GM19468 (cell line): ENCODE results near the gene RNF40.

Experiments
- ATAC-seq: cut with Tn5 transposase; IDR thresholded peaks from one replicate; pipeline ENCODE4 v1.9.1; 2021; ENCODE audit warnings: mild to moderate bottlenecking, moderate library complexity, moderate number of reproducible peaks; ENCODE audit not compliant: unreplicated experiment; ENCODE audit errors: extremely low read depth

Gene RNF40

DNA sequence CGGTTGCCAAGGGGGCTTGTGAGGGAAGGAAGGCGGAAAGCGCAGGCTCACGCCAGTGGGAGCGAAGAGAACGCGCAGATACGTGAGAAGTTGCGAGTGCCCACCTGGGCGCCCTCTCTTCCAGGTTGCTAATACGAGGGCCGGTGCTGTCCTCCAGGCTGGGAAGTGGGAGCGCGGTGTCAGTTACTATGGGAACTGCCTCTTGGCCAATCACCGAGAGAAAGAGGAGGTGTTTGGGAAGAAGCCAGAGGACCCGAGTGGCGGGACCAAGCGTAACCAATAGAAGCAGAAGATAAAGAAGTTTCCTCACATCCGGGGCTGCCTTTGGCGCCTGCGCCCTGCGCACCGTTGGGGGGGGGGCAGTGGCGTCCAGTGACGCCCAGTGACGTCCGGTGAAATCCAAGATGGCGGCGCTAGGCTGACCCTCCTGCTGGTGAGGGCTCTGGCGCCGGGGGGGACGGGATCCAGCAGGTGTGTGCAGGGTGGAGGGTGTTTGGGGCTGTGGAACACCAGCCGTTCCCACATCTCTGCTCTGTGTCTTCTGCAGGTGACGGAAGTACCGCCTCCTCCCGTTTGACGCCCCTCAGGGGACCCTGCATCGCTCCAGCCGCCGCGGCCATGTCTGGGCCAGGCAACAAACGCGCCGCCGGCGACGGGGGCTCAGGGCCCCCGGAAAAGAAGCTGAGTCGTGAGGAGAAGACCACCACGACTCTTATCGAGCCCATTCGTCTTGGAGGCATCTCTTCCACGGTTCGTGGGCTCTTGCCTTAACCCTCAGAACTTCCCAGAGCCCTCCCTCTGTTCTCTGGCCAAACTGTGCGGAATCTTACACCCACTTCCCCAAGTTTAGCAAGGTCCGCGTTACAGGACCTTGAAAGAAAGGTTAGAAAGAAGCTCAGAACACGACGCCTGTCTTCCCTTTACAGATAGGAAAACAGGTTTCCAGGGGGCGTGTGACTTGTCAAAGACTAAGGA lies at the start of gene RNF40, which contains the start of gene CFAP119:
RNF40 (plus strand) TSS at position 395 of the 975 bp plus-strand sequence; CDS start at position 619, 224 bp downstream.
CFAP119 (minus strand) TSS at position 135 of the 975 bp plus-strand sequence. CDS start 314 bp downstream, outside the sequence.
- peak; percentile 73 for ATAC-seq

DNA sequence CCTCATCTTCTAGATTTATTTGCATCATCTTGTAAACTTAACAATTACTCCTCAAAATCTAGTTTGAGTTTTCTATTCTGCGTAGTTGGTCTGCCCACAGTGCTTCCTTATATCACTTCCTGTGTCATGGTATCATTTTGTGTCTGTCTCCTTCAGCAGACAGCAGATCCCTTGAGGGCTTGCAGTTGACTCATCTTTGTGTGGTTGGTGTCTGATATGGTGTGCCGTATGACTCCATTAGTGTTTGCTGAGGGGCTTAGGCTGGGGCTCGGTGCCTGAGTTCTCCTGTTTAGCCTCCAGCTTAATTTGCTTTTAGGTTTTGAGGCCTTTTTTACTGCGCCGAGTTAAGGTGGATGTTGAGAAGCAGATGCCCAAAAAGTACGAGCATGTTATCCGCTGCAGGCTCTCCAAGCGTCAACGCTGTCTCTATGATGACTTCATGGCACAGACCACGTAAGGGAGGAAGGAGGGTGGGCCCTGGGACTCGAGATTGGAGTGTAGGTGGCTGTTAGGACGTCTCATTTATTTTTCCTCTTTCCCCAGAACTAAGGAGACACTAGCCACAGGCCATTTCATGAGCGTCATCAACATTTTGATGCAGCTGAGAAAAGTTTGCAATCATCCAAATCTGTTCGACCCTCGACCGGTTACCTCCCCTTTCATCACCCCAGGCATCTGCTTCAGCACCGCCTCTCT lies 46.2 kb upstream of the RNF40 start:
- no peak for ATAC-seq

DNA sequence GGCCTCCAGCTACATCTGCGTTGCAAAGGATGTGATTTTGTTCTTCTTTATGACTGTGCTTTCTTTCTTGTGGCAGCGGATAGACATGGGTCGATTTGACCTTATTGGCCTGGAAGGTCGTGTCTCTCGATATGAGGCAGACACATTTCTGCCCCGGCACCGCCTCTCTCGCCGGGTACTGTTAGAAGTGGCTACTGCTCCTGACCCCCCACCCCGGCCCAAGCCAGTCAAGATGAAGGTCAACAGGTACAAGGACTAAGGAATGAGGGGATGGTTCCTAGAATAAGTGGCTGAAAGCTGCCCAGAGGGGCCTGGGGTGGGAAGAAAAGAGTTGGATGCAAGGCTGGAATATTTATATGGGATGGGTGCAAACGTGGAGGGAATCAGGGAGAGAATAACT lies 42.0 kb upstream of the RNF40 start:
- ATAC-seq: no peak

DNA sequence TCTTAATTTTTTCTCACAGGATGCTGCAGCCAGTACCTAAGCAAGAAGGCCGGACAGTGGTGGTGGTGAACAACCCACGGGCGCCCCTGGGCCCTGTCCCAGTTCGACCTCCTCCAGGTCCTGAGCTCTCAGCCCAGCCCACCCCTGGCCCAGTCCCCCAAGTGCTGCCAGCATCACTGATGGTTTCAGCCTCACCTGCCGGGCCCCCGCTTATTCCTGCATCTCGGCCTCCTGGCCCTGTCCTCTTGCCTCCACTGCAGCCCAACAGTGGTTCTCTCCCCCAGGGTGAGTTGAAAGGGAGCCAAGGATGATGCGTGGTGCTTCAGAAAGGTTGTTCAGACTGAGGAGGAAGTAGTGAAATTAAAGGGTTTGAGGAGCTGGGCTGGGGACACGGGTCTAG lies 41.4 kb upstream of the RNF40 start:
- ATAC-seq: no peak

DNA sequence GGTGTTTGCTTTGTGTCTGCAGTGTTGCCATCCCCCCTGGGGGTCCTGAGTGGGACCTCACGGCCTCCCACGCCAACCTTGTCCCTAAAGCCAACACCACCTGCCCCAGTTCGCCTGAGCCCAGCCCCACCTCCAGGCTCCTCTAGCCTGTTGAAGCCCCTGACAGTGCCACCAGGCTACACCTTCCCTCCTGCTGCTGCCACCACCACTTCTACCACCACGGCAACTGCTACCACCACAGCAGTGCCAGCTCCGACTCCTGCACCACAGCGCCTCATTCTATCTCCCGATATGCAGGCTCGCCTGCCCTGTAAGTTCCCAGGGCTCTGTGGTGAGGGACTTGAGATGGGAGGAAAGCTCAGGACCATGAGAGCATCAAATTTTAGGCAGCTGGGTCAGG lies 41.0 kb upstream of the RNF40 start:
- no peak for ATAC-seq

DNA sequence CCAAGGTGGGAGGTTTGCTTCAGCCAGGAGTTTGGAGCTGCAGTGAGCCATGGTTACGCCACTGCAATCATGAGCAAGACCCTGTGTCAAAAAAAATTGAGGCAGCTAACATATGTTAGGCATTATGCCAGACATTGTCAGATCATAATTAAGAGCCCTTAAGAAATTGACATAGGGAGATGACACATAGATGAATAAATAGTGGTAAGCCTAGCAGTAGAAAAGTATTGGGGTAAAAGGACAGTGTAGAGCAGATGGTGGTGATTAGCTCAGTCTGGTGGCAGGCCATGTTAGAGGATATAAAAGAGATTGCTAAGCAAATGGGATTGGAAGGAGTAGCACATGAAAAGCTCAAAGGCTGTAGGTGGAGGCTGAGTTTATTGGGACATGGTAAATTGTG lies 40.5 kb upstream of the RNF40 start:
- ATAC-seq: no peak

DNA sequence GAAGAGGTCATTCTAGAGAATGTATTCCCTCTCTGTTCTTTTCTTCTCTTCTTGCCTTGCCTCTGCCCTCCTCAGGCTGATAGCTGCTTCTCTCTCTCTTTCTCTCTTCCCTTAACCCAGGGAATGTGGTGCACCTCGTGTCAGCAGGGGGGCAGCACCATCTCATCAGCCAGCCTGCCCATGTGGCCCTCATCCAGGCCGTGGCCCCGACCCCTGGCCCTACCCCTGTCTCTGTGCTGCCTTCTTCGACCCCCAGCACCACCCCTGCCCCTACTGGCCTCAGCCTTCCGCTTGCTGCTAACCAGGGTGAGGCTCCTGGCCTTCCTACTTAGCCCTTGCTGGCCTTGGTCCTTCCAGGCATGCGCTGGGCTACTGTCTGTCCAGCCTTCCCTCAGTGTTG lies 39.7 kb upstream of the RNF40 start:
- ATAC-seq: no peak

DNA sequence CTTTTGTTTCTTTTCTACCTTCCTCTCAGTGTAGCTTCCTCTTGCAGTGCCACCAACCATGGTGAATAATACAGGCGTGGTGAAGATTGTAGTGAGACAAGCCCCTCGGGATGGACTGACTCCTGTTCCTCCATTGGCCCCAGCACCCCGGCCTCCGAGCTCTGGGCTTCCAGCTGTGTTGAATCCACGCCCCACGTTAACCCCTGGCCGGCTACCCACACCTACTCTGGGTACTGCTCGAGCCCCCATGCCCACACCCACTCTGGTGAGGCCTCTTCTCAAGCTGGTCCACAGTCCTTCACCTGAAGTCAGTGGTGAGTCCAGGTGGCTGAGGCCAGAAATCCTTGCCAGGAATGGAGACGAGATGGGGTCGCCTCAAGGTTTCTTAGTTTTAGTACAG lies 39.2 kb upstream of the RNF40 start:
- no peak for ATAC-seq

DNA sequence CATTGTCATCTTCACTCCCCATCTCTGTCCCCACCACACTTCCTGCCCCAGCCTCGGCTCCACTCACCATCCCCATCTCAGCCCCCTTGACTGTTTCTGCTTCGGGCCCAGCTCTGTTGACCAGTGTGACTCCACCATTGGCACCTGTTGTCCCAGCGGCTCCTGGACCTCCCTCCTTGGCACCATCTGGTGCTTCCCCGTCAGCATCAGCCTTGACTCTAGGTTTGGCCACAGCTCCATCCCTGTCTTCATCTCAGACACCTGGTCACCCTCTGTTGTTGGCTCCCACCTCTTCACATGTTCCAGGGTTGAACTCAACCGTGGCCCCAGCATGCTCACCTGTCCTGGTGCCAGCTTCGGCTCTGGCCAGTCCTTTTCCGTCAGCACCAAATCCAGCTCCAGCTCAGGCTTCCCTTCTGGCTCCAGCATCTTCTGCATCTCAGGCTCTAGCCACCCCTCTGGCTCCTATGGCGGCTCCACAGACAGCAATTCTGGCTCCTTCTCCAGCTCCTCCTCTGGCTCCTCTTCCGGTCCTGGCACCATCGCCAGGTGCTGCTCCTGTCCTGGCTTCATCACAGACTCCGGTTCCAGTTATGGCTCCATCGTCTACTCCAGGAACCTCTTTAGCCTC lies 38.3 kb upstream of the RNF40 start:
- ATAC-seq: no peak

DNA sequence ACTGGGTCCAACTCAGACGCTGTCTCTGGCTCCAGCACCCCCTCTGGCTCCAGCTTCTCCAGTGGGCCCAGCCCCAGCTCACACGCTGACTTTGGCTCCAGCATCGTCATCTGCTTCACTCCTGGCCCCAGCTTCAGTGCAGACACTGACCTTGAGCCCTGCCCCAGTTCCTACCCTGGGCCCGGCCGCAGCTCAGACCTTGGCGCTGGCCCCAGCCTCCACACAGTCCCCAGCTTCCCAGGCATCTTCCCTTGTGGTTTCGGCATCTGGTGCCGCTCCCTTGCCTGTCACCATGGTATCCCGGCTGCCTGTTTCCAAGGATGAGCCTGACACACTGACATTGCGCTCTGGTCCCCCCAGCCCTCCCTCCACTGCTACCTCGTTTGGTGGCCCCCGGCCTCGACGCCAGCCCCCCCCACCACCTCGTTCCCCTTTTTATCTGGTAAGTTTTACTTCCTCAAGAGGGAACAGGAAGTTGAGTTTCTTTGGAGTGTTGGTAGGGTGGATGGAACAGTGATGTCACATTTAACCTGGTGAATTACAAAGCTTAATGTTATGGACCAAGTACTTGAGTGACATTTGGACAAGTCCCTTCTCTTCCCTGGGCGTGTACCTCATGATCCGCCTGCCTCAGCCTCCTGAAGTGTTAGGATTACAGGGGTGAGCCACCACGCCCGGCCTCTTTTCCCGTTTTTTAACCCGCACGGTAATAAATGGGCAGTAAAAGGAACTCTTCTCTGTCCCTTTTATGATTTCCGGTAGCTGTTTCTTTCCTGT lies 37.3 kb upstream of the RNF40 start:
- ATAC-seq: no peak

DNA sequence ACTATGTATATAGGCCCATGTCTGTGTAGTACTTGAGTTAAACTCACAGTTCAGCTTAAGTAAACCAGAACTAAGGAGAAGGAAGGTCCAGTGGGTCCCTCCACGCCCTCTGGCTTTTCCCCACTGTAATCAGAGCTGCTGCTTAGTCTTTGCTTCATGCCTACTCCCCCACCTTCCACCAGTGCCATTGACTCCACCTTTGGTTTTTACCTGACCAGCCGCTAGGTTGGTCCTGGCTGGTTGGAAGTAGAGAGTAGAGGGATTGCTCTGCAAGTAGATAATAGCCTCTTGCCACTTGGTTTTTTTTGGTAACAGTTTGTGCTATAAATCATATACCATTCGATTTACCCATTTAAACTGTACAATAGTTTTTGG lies 36.7 kb upstream of the RNF40 start:
- no peak for ATAC-seq

DNA sequence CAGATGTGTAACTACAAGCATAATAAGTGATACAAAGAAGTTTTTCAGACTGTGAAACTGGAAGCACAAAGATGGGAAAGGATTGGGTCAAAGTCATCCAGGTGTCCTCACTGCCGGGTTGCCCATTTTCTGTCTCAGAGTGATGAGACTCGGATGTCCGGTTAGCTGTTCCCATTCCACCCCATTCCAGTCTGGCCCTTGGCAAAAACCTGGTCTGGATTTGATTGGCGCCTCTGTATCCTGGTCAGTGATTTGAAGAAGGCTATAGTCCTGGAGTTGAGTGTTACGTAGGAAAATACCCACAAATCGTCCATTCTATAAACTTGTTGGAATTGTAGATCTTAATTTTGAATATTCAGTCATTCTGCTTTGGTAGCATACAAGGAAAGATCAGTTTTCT lies 33.8 kb upstream of the RNF40 start:
- no peak for ATAC-seq

DNA sequence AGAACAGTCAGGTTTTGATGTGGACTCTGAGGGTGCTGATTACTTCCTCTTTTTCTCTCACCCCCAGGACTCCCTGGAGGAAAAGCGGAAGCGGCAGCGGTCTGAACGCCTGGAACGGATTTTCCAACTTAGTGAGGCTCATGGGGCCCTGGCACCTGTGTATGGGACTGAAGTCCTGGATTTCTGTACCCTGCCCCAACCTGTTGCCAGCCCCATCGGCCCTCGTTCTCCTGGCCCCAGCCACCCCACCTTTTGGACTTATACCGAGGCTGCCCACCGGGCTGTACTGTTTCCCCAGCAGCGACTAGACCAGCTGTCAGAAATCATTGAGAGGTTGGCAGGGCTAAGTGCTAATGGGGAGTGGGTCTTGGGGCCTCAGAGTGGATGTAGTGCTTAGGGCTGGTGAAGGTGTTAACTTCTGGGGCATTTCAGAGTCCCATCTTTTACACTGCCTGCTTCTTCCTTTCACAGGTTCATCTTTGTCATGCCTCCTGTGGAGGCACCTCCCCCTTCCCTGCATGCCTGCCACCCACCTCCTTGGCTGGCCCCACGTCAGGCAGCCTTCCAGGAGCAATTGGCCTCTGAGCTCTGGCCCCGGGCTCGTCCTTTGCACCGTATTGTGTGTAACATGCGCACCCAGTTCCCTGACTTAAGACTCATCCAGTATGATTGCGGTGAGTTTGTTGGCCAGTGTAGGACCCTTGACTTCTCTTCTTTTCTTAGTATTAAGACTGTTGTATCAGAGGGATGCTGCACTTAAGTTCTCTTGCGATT lies 33.0 kb upstream of the RNF40 start:
- no peak for ATAC-seq

DNA sequence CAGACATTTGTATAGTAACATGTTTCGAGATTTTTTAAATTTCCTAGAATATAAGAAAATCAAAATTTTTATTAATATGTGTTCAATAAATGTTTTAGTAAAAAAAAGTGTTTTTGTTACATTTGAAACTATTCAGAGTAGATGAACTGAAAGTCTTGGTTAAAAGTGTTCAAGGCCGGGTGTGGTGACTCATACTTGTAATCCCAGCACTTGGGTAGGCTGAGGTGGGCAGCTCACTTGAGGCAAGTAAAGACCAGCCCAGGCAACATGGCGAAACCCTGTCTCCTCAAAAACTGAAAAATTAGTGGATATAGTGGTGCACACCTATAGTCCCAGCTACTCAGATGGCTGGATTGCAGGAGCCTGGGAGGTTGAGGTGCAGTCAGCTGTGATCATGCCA lies 30.7 kb upstream of the RNF40 start:
- no peak for ATAC-seq

DNA sequence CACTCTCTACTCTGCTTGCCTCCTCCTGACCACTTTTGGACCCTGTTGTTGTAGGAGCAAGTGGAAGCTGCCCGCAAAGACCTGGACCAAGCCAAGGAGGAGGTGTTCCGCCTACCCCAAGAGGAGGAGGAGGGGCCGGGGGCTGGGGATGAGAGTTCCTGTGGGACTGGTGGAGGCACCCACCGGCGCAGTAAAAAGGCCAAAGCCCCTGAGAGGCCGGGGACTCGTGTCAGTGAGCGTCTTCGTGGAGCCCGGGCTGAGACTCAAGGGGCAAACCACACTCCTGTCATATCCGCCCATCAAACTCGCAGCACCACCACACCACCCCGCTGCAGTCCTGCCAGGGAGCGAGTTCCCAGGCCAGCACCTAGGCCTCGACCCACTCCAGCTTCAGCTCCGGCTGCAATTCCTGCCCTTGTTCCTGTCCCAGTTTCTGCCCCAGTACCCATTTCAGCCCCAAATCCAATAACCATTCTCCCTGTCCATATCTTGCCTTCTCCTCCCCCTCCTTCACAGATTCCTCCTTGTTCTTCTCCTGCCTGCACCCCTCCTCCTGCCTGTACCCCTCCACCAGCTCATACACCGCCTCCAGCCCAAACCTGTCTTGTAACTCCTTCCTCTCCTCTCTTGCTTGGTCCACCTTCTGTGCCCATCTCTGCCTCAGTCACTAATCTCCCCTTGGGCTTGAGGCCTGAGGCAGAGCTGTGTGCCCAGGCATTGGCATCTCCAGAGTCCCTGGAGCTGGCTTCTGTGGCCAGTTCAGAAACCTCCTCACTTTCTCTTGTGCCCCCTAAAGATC lies 24.9 kb upstream of the RNF40 start:
- no peak for ATAC-seq

DNA sequence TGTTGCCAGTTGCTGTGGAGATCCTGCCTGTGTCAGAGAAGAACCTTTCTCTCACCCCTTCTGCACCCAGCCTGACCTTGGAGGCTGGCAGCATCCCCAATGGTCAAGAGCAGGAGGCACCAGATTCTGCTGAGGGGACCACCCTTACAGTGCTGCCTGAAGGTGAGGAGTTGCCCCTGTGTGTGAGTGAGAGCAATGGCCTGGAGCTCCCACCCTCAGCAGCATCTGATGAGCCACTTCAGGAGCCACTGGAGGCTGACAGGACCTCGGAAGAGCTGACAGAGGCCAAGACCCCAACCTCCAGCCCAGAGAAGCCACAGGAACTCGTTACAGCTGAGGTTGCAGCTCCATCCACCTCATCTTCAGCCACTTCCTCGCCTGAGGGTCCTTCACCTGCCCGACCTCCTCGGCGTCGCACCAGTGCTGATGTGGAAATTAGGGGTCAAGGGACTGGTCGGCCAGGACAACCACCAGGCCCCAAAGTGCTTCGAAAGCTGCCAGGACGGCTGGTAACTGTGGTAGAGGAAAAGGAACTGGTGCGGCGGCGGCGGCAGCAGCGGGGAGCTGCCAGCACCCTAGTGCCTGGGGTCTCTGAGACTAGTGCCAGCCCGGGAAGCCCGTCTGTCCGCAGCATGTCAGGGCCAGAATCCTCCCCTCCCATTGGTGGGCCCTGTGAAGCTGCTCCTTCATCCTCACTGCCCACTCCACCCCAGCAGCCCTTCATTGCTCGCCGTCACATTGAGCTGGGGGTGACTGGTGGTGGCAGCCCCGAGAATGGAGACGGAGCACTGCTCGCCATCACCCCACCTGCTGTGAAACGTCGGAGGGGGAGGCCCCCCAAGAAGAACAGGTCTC lies 24.1 kb upstream of the RNF40 start:
- no peak for ATAC-seq
